MM.1S (cell line): ENCODE results near the gene INHBC.

Experiments
- DNase-seq: peaks from one replicate; pipeline ENCODE4 v3.0.0-alpha.2; 2015
- H2AFZ ChIP-seq: fragments of 300-600 bp; sonication (generic); 2 replicates; pipeline ENCODE4 v1.6.0; 2016; ENCODE audit warnings: antibody characterized with exemption, low read length
- H3F3A ChIP-seq: fragments of 300-600 bp; sonication (generic); 2 replicates; pipeline ENCODE4 v1.6.1; 2016; ENCODE audit warnings: mild to moderate bottlenecking, antibody characterized with exemption, low read length, moderate library complexity, mixed read lengths; ENCODE audit not compliant: insufficient read depth
- H3K27ac ChIP-seq: fragments of 300-600 bp; sonication (generic); 2 replicates; pipeline ENCODE4 v1.5.1; 2016; ENCODE audit warnings: mild to moderate bottlenecking, low read length
- H3K27me3 ChIP-seq: fragments of 300-600 bp; sonication (generic); replicated peaks from 2 replicates; pipeline ENCODE4 v1.6.0; 2016; ENCODE audit warnings: low read length; ENCODE audit not compliant: insufficient read depth
- H3K36me3 ChIP-seq: fragments of 300-600 bp; sonication (generic); replicated peaks from 2 replicates; pipeline ENCODE4 v1.6.1; 2016; ENCODE audit warnings: mild to moderate bottlenecking, low read length, mixed read lengths; ENCODE audit not compliant: insufficient read depth
- H3K4me1 ChIP-seq: fragments of 300-600 bp; sonication (generic); 2 replicates; pipeline ENCODE4 v1.6.1; 2016; ENCODE audit warnings: low read length, mixed read lengths
- H3K4me2 ChIP-seq: fragments of 300-600 bp; sonication (generic); 2 replicates; pipeline ENCODE4 v1.6.0; 2016; ENCODE audit warnings: low read depth, low read length
- H3K4me3 ChIP-seq: fragments of 300-600 bp; sonication (generic); 2 replicates; pipeline ENCODE4 v1.5.1; 2016; ENCODE audit warnings: low read length, mixed read lengths
- H3K79me2 ChIP-seq: fragments of 300-600 bp; sonication (generic); 2 replicates; pipeline ENCODE4 v1.6.1; 2016; ENCODE audit warnings: mixed run types, low read length, mixed read lengths
- H3K9ac ChIP-seq: fragments of 300-600 bp; sonication (generic); 2 replicates; pipeline ENCODE4 v1.6.1; 2016; ENCODE audit warnings: low read length, mixed read lengths
- H3K9me2 ChIP-seq: fragments of 300-600 bp; sonication (generic); replicated peaks from 2 replicates; pipeline ENCODE4 v1.6.1; 2016; ENCODE audit warnings: mild to moderate bottlenecking, low read length, mixed read lengths; ENCODE audit not compliant: insufficient read depth
- H3K9me3 ChIP-seq: fragments of 300-600 bp; sonication (generic); replicated peaks from 2 replicates; pipeline ENCODE4 v1.6.1; 2016; ENCODE audit warnings: mild to moderate bottlenecking, low read length, mixed read lengths; ENCODE audit not compliant: insufficient read depth
- H4K20me1 ChIP-seq: fragments of 300-600 bp; sonication (generic); 2 replicates; pipeline ENCODE4 v1.6.1; 2016; ENCODE audit warnings: mild to moderate bottlenecking, low read length, moderate library complexity, mixed read lengths; ENCODE audit not compliant: insufficient read depth
- EZH2 ChIP-seq: fragments of 300-600 bp; sonication (generic); optimal IDR thresholded peaks from 2 replicates; pipeline ENCODE3; 2017; ENCODE audit warnings: low read depth, mild to moderate bottlenecking, antibody characterized with exemption, low read length, mixed read lengths
- EZH2phosphoT487 ChIP-seq: fragments of 300-600 bp; sonication (generic); IDR thresholded peaks from 2 replicates; pipeline ENCODE4 v1.6.1; 2018; ENCODE audit warnings: antibody characterized with exemption, low read length
- TF ChIP-seq, protein P1 (sequence below): fragments of 300-600 bp; sonication (generic); IDR thresholded peaks from 2 replicates; pipeline ENCODE4 v1.5.1; 2016; ENCODE audit warnings: antibody characterized with exemption, low read length, mixed read lengths

The INHBC gene

GRCh38 chr12:57464569-57464968 lies 30.0 kb downstream of the INHBC start:
- Histone ChIP-seq H3K4me2 (no peak overlapping the region), H3F3A (peaks cover 9% of the 10 kb centered on the region), H3K36me3 (no peaks in the 10 kb centered on the region), H3K4me3 (no peak overlapping the region), H3K27ac (no peak overlapping the region), H3K9me2 (no peaks in the 10 kb centered on the region), H4K20me1 (no peaks in the 10 kb centered on the region), H3K9me3 (no peaks in the 10 kb centered on the region), H3K9ac (no peak overlapping the region), H3K79me2 (no peaks in the 10 kb centered on the region), H2AFZ (no peak overlapping the region), H3K27me3 (peaks cover 54% of the 10 kb centered on the region), H3K4me1 (peaks cover 15% of the 10 kb centered on the region; the same call in 1 of the 2 replicates)
- DNase-seq = no peak
- TF ChIP-seq, protein P1, sequence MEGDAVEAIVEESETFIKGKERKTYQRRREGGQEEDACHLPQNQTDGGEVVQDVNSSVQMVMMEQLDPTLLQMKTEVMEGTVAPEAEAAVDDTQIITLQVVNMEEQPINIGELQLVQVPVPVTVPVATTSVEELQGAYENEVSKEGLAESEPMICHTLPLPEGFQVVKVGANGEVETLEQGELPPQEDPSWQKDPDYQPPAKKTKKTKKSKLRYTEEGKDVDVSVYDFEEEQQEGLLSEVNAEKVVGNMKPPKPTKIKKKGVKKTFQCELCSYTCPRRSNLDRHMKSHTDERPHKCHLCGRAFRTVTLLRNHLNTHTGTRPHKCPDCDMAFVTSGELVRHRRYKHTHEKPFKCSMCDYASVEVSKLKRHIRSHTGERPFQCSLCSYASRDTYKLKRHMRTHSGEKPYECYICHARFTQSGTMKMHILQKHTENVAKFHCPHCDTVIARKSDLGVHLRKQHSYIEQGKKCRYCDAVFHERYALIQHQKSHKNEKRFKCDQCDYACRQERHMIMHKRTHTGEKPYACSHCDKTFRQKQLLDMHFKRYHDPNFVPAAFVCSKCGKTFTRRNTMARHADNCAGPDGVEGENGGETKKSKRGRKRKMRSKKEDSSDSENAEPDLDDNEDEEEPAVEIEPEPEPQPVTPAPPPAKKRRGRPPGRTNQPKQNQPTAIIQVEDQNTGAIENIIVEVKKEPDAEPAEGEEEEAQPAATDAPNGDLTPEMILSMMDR = no peak
- TF ChIP-seq EZH2phosphoT487 (no peak), EZH2 (no peak)

DNA sequence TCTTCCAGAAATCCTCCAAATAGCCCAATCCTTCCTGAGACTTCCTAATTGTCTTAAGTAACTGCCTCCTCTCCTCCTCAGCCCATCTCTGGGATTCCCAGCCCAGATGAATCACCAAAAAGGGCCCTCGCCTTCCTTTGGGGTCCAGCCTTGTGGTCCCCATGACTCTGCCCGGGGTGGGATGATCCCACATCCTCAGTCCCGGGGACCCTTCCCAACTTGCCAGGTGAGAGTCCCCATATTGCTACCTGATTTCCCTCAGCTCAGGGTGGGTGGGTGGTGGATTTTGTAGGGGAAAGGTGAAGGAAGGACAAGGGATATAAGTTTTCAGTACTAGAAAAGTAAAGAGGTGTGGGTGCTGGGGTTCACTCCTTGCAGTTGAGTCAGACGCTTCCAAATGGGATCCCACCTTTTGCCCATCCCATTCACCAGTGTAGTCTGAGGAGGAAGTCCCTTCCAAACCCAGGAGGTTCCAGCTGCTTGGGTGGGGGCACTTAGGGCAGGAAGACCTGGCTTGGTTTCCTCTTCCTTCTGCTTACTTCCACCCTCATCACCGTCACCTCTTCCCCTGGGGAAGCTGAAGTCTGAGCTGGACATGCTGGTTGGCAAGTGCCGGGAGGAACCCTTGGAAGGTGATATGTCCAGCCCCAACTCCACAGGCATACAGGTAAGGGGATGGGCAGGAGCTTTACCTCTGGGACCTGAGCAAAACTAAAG lies 30.6 kb downstream of the INHBC start:
- no peaks in the 10 kb centered on the region for H3K79me2 ChIP-seq
- H3K27me3 ChIP-seq = peaks cover 53% of the 10 kb centered on the region
- no peaks in the 10 kb centered on the region for H3K9me3 ChIP-seq
- peaks cover 14% of the 10 kb centered on the region; the same call in 1 of the 2 replicates for H3K4me1 ChIP-seq
- H3K4me2 ChIP-seq = no peak overlapping the region
- H3K9me2 ChIP-seq = no peaks in the 10 kb centered on the region
- TF ChIP-seq EZH2phosphoT487 (no peak), EZH2 (no peak)
- TF ChIP-seq, protein P1 = no peak
- H3K36me3 ChIP-seq = no peaks in the 10 kb centered on the region
- no peak for DNase-seq
- H3K9ac ChIP-seq = no peak overlapping the region
- H3K4me3 ChIP-seq = no peak overlapping the region
- H3K27ac ChIP-seq = no peak overlapping the region
- H3F3A ChIP-seq = peaks cover 7% of the 10 kb centered on the region
- H2AFZ ChIP-seq = no peak overlapping the region
- no peaks in the 10 kb centered on the region for H4K20me1 ChIP-seq

- H3K36me3 ChIP-seq = no peaks in the 10 kb centered on the region
Measured at GRCh38 chr12:57465747-57466505, 31.3 kb downstream of the INHBC start.

More at GRCh38 chr12:57465747-57466505, 31.3 kb downstream of the INHBC start:
- Histone ChIP-seq H3K9me2 (no peaks in the 10 kb centered on the region), H3K4me1 (peaks cover 9% of the 10 kb centered on the region; the same call in 1 of the 2 replicates), H3F3A (peaks cover 4% of the 10 kb centered on the region), H3K79me2 (no peaks in the 10 kb centered on the region), H4K20me1 (no peaks in the 10 kb centered on the region), H3K9ac (no peak overlapping the region), H3K4me3 (no peak overlapping the region), H3K4me2 (no peak overlapping the region), H3K9me3 (no peaks in the 10 kb centered on the region), H3K27me3 (peaks cover 46% of the 10 kb centered on the region), H2AFZ (no peak overlapping the region), H3K27ac (no peak overlapping the region)
- no peak for DNase-seq
- TF ChIP-seq, protein P1 = no peak
- TF ChIP-seq EZH2phosphoT487 = no peak
- TF ChIP-seq EZH2 = no peak
